GM12873 (cell line): ENCODE measurements around the gene SGCA.

Source experiments
- CTCF ChIP-seq: IDR thresholded peaks from 2 replicates; pipeline ENCODE4 v1.5.1; 2012; ENCODE audit warnings: low read depth, mild to moderate bottlenecking, moderate library complexity, low read length, control low read depth; ENCODE audit not compliant: insufficient read depth; ENCODE audit errors: missing control alignments

Gene SGCA

GRCh38 chr17:50201276-50201854 lies 35.6 kb downstream of the SGCA start, which contains the start of gene COL1A1:
TSS of gene COL1A1 (minus strand) at chr17:50201631. CDS start at chr17:50201513, 118 bp downstream.
- no peak for TF ChIP-seq CTCF

GRCh38 chr17:50203086-50203485 lies 37.3 kb downstream of the SGCA start:
- no peak for TF ChIP-seq CTCF

- TF ChIP-seq CTCF, result no peak
Observed at GRCh38 chr17:50203604-50204345, 38.0 kb downstream of the SGCA start.

- TF ChIP-seq CTCF, result no peak
Observed at GRCh38 chr17:50204431-50204830, 38.6 kb downstream of the SGCA start.

- TF ChIP-seq CTCF, result no peak
Observed at GRCh38 chr17:50205111-50205962, 39.5 kb downstream of the SGCA start.

GRCh38 chr17:50205963-50206505 lies 40.2 kb downstream of the SGCA start:
- no peak for TF ChIP-seq CTCF
